Neuronal stem cell (in vitro differentiated cells): ENCODE results near the gene ACP6.

Experiments used
- DNase-seq: peaks from one replicate; pipeline ENCODE4 v3.0.0-alpha.2; 2013; ENCODE audit warnings: low spot score
- H2AFZ ChIP-seq: one replicate; pipeline ENCODE4 v1.6.1; 2013; ENCODE audit warnings: mild to moderate bottlenecking, low read length, inconsistent platforms
- H2AK5ac ChIP-seq: 2 replicates; pipeline ENCODE4 v1.6.1; 2013; ENCODE audit warnings: low read depth, mild to moderate bottlenecking, inconsistent platforms, low read length, moderate library complexity, mixed read lengths
- H2BK120ac ChIP-seq: 2 replicates; pipeline ENCODE4 v1.6.1; 2013; ENCODE audit warnings: low read depth, mild to moderate bottlenecking, inconsistent platforms, low read length, moderate library complexity, mixed read lengths
- H2BK12ac ChIP-seq: one replicate; pipeline ENCODE4 v1.6.1; 2013; ENCODE audit warnings: low read length, inconsistent platforms
- H2BK15ac ChIP-seq: 2 replicates; pipeline ENCODE4 v1.6.1; 2013; ENCODE audit warnings: mild to moderate bottlenecking, low read length, inconsistent platforms, mixed read lengths
- H2BK5ac ChIP-seq: one replicate; pipeline ENCODE4 v1.6.1; 2013; ENCODE audit warnings: inconsistent platforms, mild to moderate bottlenecking, low read length, moderate library complexity
- H3K14ac ChIP-seq: one replicate; pipeline ENCODE4 v1.6.1; 2013; ENCODE audit warnings: low read length, inconsistent platforms
- H3K18ac ChIP-seq: 2 replicates; pipeline ENCODE4 v1.6.1; 2013; ENCODE audit warnings: low read length, inconsistent platforms
- H3K23ac ChIP-seq: 2 replicates; pipeline ENCODE4 v1.6.1; 2013; ENCODE audit warnings: low read depth, mild to moderate bottlenecking, mixed read lengths, low read length, inconsistent platforms; ENCODE audit not compliant: poor library complexity
- H3K27ac ChIP-seq: replicated peaks from 3 replicates; pipeline ENCODE4 v1.5.1; 2013; ENCODE audit warnings: low read length, inconsistent platforms
- H3K27me3 ChIP-seq, 3 experiments: 2 replicates each; pipeline ENCODE4 v1.6.1; 2013; ENCODE audit warnings: low read length in 3 of 3, mild to moderate bottlenecking in 2 of 3, inconsistent platforms in 1 of 3, low read depth in 1 of 3, mixed read lengths in 1 of 3, moderate library complexity in 1 of 3; ENCODE audit not compliant: control insufficient read depth in 3 of 3, insufficient read depth in 3 of 3
- H3K36me3 ChIP-seq, 2 donors: replicated peaks in 1 of 2; 2 replicates each; pipeline ENCODE4 v1.6.1; 2013; ENCODE audit warnings: low read length in 2 of 2; ENCODE audit not compliant: control insufficient read depth in 2 of 2, insufficient read depth in 2 of 2
- H3K4ac ChIP-seq: 2 replicates; pipeline ENCODE4 v1.6.1; 2013; ENCODE audit warnings: inconsistent platforms, mild to moderate bottlenecking, low read length, moderate library complexity
- H3K4me1 ChIP-seq, 2 donors: 1 replicate in 1 of 2; 2 replicates in 1 of 2; pipeline ENCODE4 v1.6.1; 2013; ENCODE audit warnings: low read length in 2 of 2, low read depth in 1 of 2; ENCODE audit not compliant: control insufficient read depth in 2 of 2, insufficient read depth in 1 of 2
- H3K4me2 ChIP-seq: one replicate; pipeline ENCODE4 v1.6.1; 2013; ENCODE audit warnings: mild to moderate bottlenecking, low read length, inconsistent platforms; ENCODE audit not compliant: insufficient read depth, poor library complexity, severe bottlenecking
- H3K4me3 ChIP-seq, 2 donors: 2 replicates each; pipeline ENCODE4 v1.5.1; 2013; ENCODE audit warnings: low read length in 2 of 2, mild to moderate bottlenecking in 2 of 2, inconsistent platforms in 1 of 2, moderate library complexity in 1 of 2
- H3K79me1 ChIP-seq: one replicate; pipeline ENCODE4 v1.6.1; 2013; ENCODE audit warnings: low read depth, mild to moderate bottlenecking, inconsistent platforms, low read length, moderate library complexity
- H3K9ac ChIP-seq: one replicate; pipeline ENCODE4 v1.6.1; 2013; ENCODE audit warnings: mild to moderate bottlenecking, low read depth, low read length, inconsistent platforms; ENCODE audit not compliant: poor library complexity
- H3K9me3 ChIP-seq, 2 donors: replicated peaks in 1 of 2; 2 replicates each; pipeline versions ENCODE3 to v1.6.1; 2013; ENCODE audit warnings: low read length in 2 of 2, mild to moderate bottlenecking in 2 of 2, inconsistent platforms in 1 of 2, low read depth in 1 of 2, mixed read lengths in 1 of 2, moderate library complexity in 1 of 2; ENCODE audit not compliant: control insufficient read depth in 2 of 2, insufficient read depth in 1 of 2
- H4K8ac ChIP-seq: one replicate; pipeline ENCODE4 v1.6.1; 2013; ENCODE audit warnings: low read depth, mild to moderate bottlenecking, inconsistent platforms, low read length, moderate library complexity
- H4K91ac ChIP-seq: one replicate; pipeline ENCODE4 v1.6.1; 2013; ENCODE audit warnings: low read length, low read depth, mild to moderate bottlenecking, inconsistent platforms; ENCODE audit not compliant: poor library complexity
- WGBS, 2 donors: extraction: QIAGEN DNeasy Blood & Tissue Kit; methylation state at CpG; one replicate each; pipeline ENCODE4 v1.1.7; 2013; ENCODE audit warnings: missing lambda C conversion rate in 2 of 2, mixed read lengths in 1 of 2; ENCODE audit not compliant: insufficient read length in 2 of 2, insufficient replicate concordance in 1 of 2; ENCODE audit errors: extremely low coverage in 2 of 2; 5-methylcytosine and 5-hydroxymethylcytosine counted together

The ACP6 gene

GRCh38 chr1:147634645-147635044 is 35.7 kb downstream of the ACP6 start:
- no peak overlapping the region for H3K23ac ChIP-seq

GRCh38 chr1:147633759-147634158 is 36.6 kb downstream of the ACP6 start:
- Histone ChIP-seq H4K8ac (no peak overlapping the region), H3K23ac (no peak overlapping the region), H4K91ac (no peak overlapping the region), H2BK12ac (no peak overlapping the region), H3K27me3 (no peaks in the 10 kb centered on the region), H3K4ac (no peak overlapping the region), H2BK120ac (no peak overlapping the region), H2BK15ac (no peak overlapping the region), H3K9ac (no peak overlapping the region), H3K4me3 (no peak overlapping the region), H3K4me1 (no peaks in the 10 kb centered on the region), H2AFZ (no peak overlapping the region), H3K18ac (no peak overlapping the region), H2AK5ac (no peak overlapping the region), H3K79me1 (no peaks in the 10 kb centered on the region), H3K27ac (no peak overlapping the region), H3K4me2 (no peak overlapping the region), H3K14ac (no peak overlapping the region), H3K36me3 (peaks cover 2 to 12% of the 10 kb centered on the region in 2 donors), H3K9me3 (no peaks in the 10 kb centered on the region), H2BK5ac (no peak overlapping the region)
- WGBS, 2 donors = no CpG with 5 or more reads among the region's 1 CpG
- DNase-seq = no peak

More at GRCh38 chr1:147634645-147635044, 35.7 kb downstream of the ACP6 start:
- Histone ChIP-seq H3K79me1 (no peaks in the 10 kb centered on the region), H3K9me3 (no peaks in the 10 kb centered on the region), H3K18ac (no peak overlapping the region), H3K4ac (no peak overlapping the region), H2AK5ac (no peak overlapping the region), H3K9ac (no peak overlapping the region), H3K4me2 (no peak overlapping the region), H3K4me1 (no peaks in the 10 kb centered on the region), H3K14ac (no peak overlapping the region), H2BK120ac (no peak overlapping the region), H4K91ac (no peak overlapping the region), H3K27me3 (no peaks in the 10 kb centered on the region), H2BK12ac (no peak overlapping the region), H3K36me3 (peaks cover 2 to 10% of the 10 kb centered on the region in 2 donors), H2BK5ac (no peak overlapping the region), H2BK15ac (no peak overlapping the region), H3K4me3 (no peak overlapping the region), H4K8ac (no peak overlapping the region), H2AFZ (no peak overlapping the region), H3K27ac (no peak overlapping the region)
- no peak for DNase-seq

DNA sequence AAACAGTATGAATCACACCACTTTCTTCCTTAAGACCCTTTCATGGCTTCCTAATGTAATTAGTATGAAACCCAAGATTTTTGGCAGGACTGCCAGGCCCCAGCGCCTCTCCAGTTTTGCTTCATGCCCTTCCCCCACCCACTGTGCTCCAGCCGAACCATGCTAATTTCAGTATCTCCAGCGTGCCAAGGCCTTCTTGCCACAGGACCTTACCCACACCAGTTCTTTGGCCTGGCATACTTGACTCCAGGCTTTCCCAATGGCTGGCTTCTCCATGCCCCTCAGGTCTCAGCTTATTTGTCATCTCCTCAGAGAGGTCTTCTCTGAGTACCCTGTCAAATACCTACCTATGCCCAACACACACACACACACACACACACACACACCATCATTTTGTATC is 38.5 kb downstream of the ACP6 start:
- Histone ChIP-seq H3K27me3 (no peaks in the 10 kb centered on the region), H2BK12ac (no peak overlapping the region), H3K79me1 (peaks cover 1% of the 10 kb centered on the region), H3K9ac (no peak overlapping the region), H3K27ac (no peak overlapping the region), H4K8ac (no peak overlapping the region), H2AFZ (no peak overlapping the region), H3K23ac (no peak overlapping the region), H3K36me3 (peaks cover 4 to 26% of the 10 kb centered on the region in 2 donors), H3K4ac (no peak overlapping the region), H3K9me3 (no peaks in the 10 kb centered on the region), H3K18ac (no peak overlapping the region), H3K4me3 (no peak overlapping the region), H3K4me1 (no peaks in the 10 kb centered on the region), H4K91ac (no peak overlapping the region), H3K4me2 (no peak overlapping the region), H3K14ac (no peak overlapping the region), H2AK5ac (no peak overlapping the region), H2BK15ac (no peak overlapping the region), H2BK5ac (no peak overlapping the region), H2BK120ac (no peak overlapping the region)
- no CpG with 5 or more reads among the region's 3 CpGs for WGBS, 2 donors
- no peak for DNase-seq

DNA sequence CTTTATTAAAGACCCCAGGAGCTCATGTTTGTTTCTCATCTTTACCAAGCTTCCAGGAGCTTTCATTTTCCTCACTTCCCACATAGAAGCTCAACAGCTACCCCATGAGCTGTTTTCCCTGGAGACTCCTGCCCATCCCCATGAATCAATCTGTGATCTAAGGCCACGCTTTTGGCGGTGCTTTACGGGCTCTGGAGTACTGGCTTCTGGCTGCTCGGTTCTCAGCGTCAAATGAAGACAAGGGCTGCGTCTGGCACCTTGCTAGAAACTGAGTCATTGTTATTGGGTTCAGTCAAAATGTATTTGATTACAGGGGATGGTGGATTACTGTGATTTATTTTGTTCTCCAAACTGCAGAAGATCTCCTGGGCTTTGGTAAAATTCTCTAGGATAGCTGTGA is 39.9 kb downstream of the ACP6 start:
- Histone ChIP-seq H2BK12ac (no peak overlapping the region), H4K91ac (no peak overlapping the region), H3K27me3 (no peaks in the 10 kb centered on the region), H2AFZ (no peak overlapping the region), H3K4me3 (no peak overlapping the region), H2BK5ac (no peak overlapping the region), H3K4me1 (peaks cover 0 to 1% of the 10 kb centered on the region in 2 donors), H3K79me1 (peaks cover 1% of the 10 kb centered on the region), H3K4ac (no peak overlapping the region), H3K23ac (no peak overlapping the region), H3K9me3 (no peaks in the 10 kb centered on the region), H2AK5ac (no peak overlapping the region), H3K36me3 (peaks cover 4 to 40% of the 10 kb centered on the region in 2 donors), H3K9ac (no peak overlapping the region), H3K14ac (no peak overlapping the region), H2BK15ac (no peak overlapping the region), H3K18ac (no peak overlapping the region), H3K4me2 (no peak overlapping the region), H3K27ac (no peak overlapping the region), H4K8ac (no peak overlapping the region), H2BK120ac (no peak overlapping the region)
- WGBS, 2 donors = no CpG with 5 or more reads among the region's 6 CpGs
- no peak for DNase-seq
